Measurements from ENCODE around the gene NINJ2. TPM values are rescaled to one million over a fixed set of nuclear protein-coding genes. Genes with fewer than 3 reads are reported as not detected.

NINJ2 gene
- polyA plus RNA-seq, 1 of the 3 experiments (the other 2 are of a cell fraction): 0.07 TPM

DNA sequence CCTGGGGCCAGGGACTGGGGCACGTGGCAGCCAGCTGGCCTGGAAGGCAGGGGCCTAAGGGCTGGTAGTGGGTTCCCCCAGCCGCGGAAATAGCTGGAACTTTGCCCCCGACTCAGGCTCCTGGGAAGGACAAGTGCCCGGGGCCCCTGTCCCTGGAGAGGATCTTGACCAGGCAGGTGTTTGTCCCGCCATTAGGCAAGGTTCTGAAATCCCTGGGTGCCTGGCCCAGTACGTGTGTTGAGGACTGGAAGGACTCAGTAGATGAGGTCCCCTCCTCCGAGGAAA, 109.3 kb downstream of the NINJ2 start:
- 54% methylated on average over 2 of the region's 8 CpGs for WGBS (ENCODE audit: low lambda C conversion rate)
- CTCF ChIA-PET: interaction anchor here (0.6 to 1.0 kb wide), 3 partner anchors 65 to 226 kb away, joined by 3 to 7 read pairs (median 3); no protein-coding TSS in a partner anchor
- Histone ChIP-seq H3K9me3 (no peaks in the 10 kb centered on the region), H4K20me1 (ENCODE audit: insufficient read depth) (no peaks in the 10 kb centered on the region), H3K79me2 (ENCODE audit: insufficient read depth) (no peaks in the 10 kb centered on the region), H2AFZ (ENCODE audit: low read depth) (no peak overlapping the region), H3F3A (replicated peaks; ENCODE audit: insufficient read depth) (no peaks in the 10 kb centered on the region), H3K9me2 (no peaks in the 10 kb centered on the region), H3K36me3 (replicated peaks in 1 of 2; ENCODE audit: control insufficient read depth in 1 of 2, insufficient read depth in 2 of 2, low read length in 1 of 2) (no peaks in the 10 kb centered on the region), H3K27ac (ENCODE audit: low read depth in 2 of 2, low read length in 1 of 2) (no peak overlapping the region), H3K4me1 (ENCODE audit: control insufficient read depth in 1 of 2, insufficient read depth in 2 of 2, low read depth in 1 of 2, low read length in 1 of 2) (no peaks in the 10 kb centered on the region; a peak in 1 of 4 replicates), H3K9ac (no peak overlapping the region), H3K4me2 (no peak overlapping the region), H3K27me3 (ENCODE audit: insufficient read depth) (no peaks in the 10 kb centered on the region; the same call in 1 of the 2 replicates), H3K4me3 (ENCODE audit: low read depth in 2 of 2, low read length in 1 of 2) (no peak overlapping the region)
- DNase-seq: no peak
- POLR2A ChIA-PET: no interaction called here
- TF ChIP-seq EP300 (IDR thresholded peaks at IDR 0.05; ENCODE audit: borderline replicate concordance in 1 of 2, low read depth in 1 of 2, low read length in 1 of 2) (no peak), TCF12 (IDR thresholded peaks at IDR 0.05) (no peak), NFIC (IDR thresholded peaks at IDR 0.05; ENCODE audit: borderline replicate concordance) (no peak), NRF1 (IDR thresholded peaks at IDR 0.05; ENCODE audit: low read depth, low read length) (no peak), SIN3A (IDR thresholded peaks at IDR 0.05; ENCODE audit: borderline replicate concordance, low read depth, low read length) (no peak), FOSL2 (IDR thresholded peaks at IDR 0.05; ENCODE audit: borderline replicate concordance, low read depth) (no peak), TEAD4 (IDR thresholded peaks at IDR 0.05; ENCODE audit: borderline replicate concordance, insufficient read depth) (no peak), RXRA (IDR thresholded peaks at IDR 0.05; ENCODE audit: borderline replicate concordance, low read depth) (no peak)
- TF ChIP-seq, protein P1, sequence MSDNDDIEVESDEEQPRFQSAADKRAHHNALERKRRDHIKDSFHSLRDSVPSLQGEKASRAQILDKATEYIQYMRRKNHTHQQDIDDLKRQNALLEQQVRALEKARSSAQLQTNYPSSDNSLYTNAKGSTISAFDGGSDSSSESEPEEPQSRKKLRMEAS (IDR thresholded peaks at IDR 0.05; ENCODE audit: low read depth): no peak
- TF ChIP-seq, protein P2, sequence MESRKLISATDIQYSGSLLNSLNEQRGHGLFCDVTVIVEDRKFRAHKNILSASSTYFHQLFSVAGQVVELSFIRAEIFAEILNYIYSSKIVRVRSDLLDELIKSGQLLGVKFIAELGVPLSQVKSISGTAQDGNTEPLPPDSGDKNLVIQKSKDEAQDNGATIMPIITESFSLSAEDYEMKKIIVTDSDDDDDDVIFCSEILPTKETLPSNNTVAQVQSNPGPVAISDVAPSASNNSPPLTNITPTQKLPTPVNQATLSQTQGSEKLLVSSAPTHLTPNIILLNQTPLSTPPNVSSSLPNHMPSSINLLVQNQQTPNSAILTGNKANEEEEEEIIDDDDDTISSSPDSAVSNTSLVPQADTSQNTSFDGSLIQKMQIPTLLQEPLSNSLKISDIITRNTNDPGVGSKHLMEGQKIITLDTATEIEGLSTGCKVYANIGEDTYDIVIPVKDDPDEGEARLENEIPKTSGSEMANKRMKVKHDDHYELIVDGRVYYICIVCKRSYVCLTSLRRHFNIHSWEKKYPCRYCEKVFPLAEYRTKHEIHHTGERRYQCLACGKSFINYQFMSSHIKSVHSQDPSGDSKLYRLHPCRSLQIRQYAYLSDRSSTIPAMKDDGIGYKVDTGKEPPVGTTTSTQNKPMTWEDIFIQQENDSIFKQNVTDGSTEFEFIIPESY (IDR thresholded peaks at IDR 0.05; ENCODE audit: borderline replicate concordance, low read depth): no peak

DNA sequence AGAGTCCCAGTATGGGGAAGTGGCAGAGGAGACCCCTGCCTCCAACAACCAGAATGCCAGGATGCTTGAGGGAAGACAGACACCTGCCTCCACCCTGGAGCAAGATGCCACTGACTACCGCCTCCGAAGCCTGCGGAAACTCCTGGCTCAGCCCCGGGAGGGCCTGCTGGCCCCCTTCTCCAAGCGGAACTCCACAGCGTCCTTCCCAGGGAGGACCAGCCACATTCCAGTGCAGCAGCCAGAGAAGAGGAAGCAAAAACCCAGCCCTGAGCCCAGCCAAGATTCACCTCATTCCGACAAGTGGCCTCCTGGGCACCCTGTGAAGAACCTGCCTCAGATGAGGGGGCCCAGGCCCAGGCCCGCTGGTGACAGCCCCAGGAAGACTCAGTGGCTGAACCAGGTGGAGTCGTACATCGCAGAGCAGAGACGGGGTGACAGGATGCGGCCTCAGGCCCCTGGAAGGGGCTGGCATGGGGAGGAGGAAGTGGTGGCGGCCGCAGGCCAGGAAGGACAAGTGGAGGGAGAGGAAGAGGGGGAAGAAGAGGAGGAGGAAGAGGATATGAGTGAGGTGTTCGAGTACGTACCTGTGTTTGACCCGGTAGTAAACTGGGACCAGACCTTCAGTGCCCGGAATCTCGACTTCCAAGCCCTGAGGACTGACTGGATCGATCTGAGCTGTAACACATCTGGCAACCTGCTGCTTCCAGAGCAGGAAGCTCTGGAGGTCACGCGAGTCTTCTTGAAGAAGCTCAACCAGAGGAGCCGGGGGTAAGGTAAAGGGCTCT, 109.8 kb downstream of the NINJ2 start:
- 84% methylated on average over 23 of the region's 23 CpGs for WGBS (ENCODE audit: low lambda C conversion rate)
- Histone ChIP-seq H3K4me3 (ENCODE audit: low read depth in 2 of 2, low read length in 1 of 2) (no peak overlapping the region), H3K27me3 (ENCODE audit: insufficient read depth) (no peaks in the 10 kb centered on the region; the same call in 1 of the 2 replicates), H3K4me1 (ENCODE audit: control insufficient read depth in 1 of 2, insufficient read depth in 2 of 2, low read depth in 1 of 2, low read length in 1 of 2) (no peaks in the 10 kb centered on the region), H2AFZ (ENCODE audit: low read depth) (no peak overlapping the region), H4K20me1 (ENCODE audit: insufficient read depth) (no peaks in the 10 kb centered on the region), H3K79me2 (ENCODE audit: insufficient read depth) (no peaks in the 10 kb centered on the region), H3F3A (replicated peaks; ENCODE audit: insufficient read depth) (no peaks in the 10 kb centered on the region), H3K9me2 (no peaks in the 10 kb centered on the region), H3K9ac (no peak overlapping the region), H3K9me3 (no peaks in the 10 kb centered on the region), H3K27ac (ENCODE audit: low read depth in 2 of 2, low read length in 1 of 2) (no peak overlapping the region), H3K36me3 (replicated peaks in 1 of 2; ENCODE audit: control insufficient read depth in 1 of 2, insufficient read depth in 2 of 2, low read length in 1 of 2) (no peaks in the 10 kb centered on the region), H3K4me2 (no peak overlapping the region)
- POLR2A ChIA-PET: no interaction called here
- CTCF ChIA-PET: interaction anchor here (0.6 to 2.9 kb wide), 4 partner anchors 64 to 226 kb away, joined by 3 to 22 read pairs (median 5); no protein-coding TSS in a partner anchor
- no peak for DNase-seq
- TF ChIP-seq, protein P3, sequence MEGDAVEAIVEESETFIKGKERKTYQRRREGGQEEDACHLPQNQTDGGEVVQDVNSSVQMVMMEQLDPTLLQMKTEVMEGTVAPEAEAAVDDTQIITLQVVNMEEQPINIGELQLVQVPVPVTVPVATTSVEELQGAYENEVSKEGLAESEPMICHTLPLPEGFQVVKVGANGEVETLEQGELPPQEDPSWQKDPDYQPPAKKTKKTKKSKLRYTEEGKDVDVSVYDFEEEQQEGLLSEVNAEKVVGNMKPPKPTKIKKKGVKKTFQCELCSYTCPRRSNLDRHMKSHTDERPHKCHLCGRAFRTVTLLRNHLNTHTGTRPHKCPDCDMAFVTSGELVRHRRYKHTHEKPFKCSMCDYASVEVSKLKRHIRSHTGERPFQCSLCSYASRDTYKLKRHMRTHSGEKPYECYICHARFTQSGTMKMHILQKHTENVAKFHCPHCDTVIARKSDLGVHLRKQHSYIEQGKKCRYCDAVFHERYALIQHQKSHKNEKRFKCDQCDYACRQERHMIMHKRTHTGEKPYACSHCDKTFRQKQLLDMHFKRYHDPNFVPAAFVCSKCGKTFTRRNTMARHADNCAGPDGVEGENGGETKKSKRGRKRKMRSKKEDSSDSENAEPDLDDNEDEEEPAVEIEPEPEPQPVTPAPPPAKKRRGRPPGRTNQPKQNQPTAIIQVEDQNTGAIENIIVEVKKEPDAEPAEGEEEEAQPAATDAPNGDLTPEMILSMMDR (IDR thresholded peaks at IDR 0.05): no peak
- TF ChIP-seq, protein P1 (IDR thresholded peaks at IDR 0.05; ENCODE audit: low read depth): no peak
- TF ChIP-seq RCOR1 (IDR thresholded peaks at IDR 0.05; ENCODE audit: low read length) (no peak), SIN3A (IDR thresholded peaks at IDR 0.05; ENCODE audit: borderline replicate concordance, low read depth, low read length) (no peak), FOXJ3 (CRISPR knock-in tag; IDR thresholded peaks at IDR 0.05) (no peak), EP300 (IDR thresholded peaks at IDR 0.05; ENCODE audit: borderline replicate concordance in 1 of 2, low read depth in 1 of 2, low read length in 1 of 2) (no peak), FOXM1 (IDR thresholded peaks at IDR 0.05; ENCODE audit: low read depth) (no peak), CHD2 (IDR thresholded peaks at IDR 0.05; ENCODE audit: low read length, partially characterized antibody) (no peak), JUND (IDR thresholded peaks at IDR 0.05) (no peak), GABPA (IDR thresholded peaks at IDR 0.05; ENCODE audit: low read depth) (no peak), EZH2phosphoT487 (IDR thresholded peaks at IDR 0.05; ENCODE audit: borderline replicate concordance, low read depth) (no peak), FOSL2 (IDR thresholded peaks at IDR 0.05; ENCODE audit: borderline replicate concordance, low read depth) (no peak)
- TF ChIP-seq, protein P4, sequence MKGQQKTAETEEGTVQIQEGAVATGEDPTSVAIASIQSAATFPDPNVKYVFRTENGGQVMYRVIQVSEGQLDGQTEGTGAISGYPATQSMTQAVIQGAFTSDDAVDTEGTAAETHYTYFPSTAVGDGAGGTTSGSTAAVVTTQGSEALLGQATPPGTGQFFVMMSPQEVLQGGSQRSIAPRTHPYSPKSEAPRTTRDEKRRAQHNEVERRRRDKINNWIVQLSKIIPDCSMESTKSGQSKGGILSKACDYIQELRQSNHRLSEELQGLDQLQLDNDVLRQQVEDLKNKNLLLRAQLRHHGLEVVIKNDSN (IDR thresholded peaks at IDR 0.05; ENCODE audit: borderline replicate concordance, low read depth): no peak
